GM18499 (cell line): ENCODE data around the gene CTU2.
A peak's percentile ranks its signal among the peaks of the same experiment; 100 is the strongest.

Source experiments
- ATAC-seq: cut with Tn5 transposase; IDR thresholded peaks from one replicate; pipeline ENCODE4 v1.9.1; 2021; ENCODE audit warnings: moderate number of reproducible peaks; ENCODE audit not compliant: insufficient read depth, unreplicated experiment

The CTU2 gene

GRCh38 chr16:88681084-88681680 is 25.1 kb upstream of the CTU2 start:
- ATAC-seq: no peak

GRCh38 chr16:88681709-88682451 is 24.4 kb upstream of the CTU2 start:
- ATAC-seq: peak; percentile 49

- ATAC-seq: no peak
Measured at GRCh38 chr16:88684569-88685155, 21.6 kb upstream of the CTU2 start.

DNA sequence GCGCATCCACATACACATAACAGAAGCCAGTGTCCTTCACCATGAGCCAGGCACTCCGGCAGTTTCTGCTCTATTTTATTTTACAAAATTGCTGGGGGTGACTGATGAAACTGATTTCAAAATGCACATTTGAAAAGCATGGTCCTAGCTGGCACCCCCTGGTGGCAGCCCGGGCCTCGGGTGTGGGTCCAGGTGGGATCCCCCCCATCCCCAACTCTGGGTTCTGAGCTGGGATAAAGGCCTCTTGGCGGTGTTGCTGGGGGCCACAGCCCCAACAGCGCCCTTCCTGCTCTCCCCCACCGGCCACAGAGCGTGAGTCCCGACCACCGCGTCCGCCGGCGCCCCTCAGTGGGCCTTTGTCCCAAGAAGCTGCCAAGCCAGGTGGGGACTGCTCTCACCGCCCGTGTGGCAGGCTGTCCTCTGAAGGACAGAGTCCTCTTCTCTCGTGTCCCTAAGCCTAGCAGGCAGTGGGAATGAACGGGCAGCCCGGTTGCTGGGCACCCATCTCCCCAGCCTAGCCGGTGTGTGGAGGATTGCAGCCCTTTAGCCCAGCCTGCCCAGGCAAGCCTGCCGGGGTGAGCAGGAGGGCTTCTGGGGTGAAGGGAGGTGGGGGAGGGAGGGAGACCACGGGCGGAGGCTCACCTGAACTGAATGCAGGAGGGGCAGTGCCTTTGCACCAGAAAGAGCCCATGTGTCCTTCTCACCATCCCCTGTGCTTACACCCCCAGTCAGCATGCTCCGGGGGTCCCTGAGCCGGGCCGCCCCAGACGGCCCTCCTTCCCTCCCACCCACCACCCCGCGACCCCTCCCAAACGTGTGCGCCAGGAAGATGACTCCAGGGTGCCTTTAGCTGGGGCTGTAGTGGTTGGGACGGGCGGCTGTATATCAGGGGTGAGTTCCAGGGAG is 20.9 kb upstream of the CTU2 start:
- ATAC-seq: no peak

GRCh38 chr16:88686062-88686438 is 20.3 kb upstream of the CTU2 start:
- no peak for ATAC-seq

DNA sequence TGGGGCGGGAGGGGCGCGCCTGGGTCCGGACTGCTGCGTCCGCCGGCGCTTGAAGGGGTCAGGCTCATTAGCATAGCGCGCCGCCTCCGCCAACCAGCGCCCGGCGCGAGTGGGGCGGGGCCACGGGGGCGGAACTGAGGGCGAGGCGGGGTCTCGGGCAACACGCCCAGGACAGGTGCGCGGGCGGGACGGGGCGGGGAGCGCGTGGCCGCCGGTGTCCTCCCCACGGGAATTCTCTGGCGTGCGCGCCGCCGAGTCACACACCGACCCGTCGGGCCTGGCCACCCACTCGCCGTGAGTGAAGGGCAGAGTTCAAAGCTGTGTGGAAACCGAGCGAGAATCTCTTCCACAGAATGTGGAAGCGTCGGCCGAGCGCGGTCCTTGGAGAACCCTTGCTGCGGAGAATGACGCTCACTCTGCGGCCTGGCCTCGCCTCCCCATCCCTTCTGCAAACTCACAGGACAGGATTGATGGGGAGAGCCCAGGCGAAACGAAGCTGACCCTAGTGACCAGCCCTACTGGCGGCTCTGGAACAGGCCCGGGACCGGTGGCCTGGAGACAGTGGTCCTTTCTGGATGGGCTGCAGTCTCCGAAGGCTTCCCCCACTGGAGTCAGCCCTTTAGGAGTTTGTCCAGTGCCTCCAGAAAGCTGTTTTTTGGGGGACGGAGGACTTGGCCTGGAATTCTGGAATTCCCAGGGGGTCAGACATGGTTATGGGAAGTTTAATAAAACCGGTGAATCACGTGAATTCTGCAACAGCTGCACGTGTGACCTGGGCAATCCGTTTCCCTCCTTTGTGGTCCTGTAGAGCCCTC is 19.7 kb upstream of the CTU2 start, which contains the start of gene SNAI3:
Gene SNAI3 (minus strand): TSS at position 69 of the 815 bp plus-strand sequence. CDS start 101 bp downstream, outside the sequence.
- ATAC-seq: no peak

- no peak for ATAC-seq
Measured at GRCh38 chr16:88687254-88687576, 19.1 kb upstream of the CTU2 start.

GRCh38 chr16:88687676-88688012 is 18.7 kb upstream of the CTU2 start:
- no peak for ATAC-seq

GRCh38 chr16:88688013-88688778 is 18.1 kb upstream of the CTU2 start:
- no peak for ATAC-seq

GRCh38 chr16:88690341-88691128 is 15.8 kb upstream of the CTU2 start:
- no peak for ATAC-seq

DNA sequence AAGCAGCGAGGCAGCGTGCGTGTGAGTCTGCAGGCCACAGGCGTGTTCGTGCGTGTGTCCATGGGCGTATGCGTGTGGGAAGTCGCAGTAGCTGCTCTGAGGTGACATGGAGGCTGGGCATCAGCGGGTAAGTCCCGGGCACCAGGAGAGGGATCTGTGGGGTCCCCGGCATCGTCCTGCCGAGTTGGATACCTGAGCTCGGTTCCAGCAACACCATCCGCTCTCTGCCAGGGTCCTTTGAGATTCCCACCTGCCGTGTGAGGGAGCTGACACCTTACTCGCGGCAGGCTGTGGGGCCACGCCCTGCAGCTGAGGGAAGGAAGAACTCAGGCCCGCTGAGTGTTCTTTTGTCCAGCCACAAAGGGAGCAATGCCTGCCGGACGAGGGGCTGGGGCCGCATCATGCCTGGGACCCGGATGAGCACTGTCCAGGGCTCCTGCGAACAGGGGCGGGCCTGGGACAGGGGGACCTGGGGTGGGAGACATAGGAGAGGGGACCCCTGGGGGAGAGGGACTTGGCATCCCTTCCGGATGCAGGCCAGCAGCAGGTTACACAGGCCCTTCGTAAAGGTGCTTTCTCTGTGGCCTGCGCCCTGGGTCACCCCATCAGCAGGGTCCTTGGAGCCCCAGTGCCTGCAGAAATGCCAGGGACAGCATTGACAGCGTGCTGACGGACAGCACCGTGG is 15.0 kb upstream of the CTU2 start:
- ATAC-seq: no peak

- no peak for ATAC-seq
Measured at GRCh38 chr16:88691924-88692560, 14.3 kb upstream of the CTU2 start.

DNA sequence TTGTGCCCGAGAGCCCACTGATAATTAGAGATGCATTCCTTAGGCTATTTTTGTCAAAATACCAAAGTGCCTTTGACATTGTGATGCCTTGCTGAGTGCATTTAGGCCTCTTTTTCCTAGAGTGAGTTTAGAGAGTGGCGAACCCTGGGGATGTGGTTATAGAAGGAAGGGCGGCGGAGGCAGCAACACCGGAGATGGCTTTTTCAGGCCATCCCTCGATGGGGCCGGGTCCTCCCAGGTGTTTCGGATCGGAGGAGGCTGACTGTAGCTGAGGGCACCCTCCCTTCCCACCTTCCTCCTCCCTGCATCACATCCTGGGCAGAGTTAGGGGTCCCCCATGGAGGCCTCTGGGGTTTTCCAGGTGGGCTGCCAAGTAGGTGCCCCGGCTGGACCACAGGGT is 13.4 kb upstream of the CTU2 start:
- ATAC-seq: no peak

DNA sequence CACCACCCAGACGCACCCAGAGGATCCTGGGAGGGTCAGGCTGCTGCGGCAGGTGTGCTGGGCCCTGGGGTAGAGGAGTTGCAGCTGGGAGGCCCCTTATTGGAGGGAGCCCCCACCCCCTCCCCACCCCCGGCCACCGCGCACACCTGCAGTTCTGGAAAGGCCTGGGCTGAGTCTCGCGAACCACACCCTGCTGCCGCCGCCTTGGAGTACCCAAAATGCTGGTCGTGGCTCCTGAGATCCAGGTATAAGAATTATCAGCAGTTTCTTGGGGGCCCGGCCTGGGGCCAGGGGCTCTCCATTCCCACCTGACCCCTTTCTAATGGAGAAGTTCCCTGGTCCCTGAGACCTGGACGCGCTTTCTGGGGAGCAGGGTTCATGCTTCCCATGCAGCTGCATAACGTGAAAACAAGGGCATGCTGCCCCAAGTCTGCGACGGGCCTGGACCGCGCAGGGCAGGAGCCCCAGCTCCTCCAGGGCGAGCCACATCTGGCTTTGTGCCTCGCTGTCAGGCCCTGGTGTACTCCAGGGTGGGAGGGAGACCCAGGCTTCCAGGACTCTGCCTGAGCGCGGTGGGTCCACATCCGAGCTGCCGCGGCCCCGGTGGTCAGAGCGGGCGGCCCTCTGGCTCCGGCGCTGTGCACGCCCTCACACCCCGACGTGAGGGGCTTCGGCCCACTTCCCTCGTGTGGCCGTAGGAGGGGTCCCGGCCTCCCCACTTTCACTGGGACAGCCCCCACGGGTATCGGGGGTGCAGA is 12.7 kb upstream of the CTU2 start:
- ATAC-seq: no peak

GRCh38 chr16:88694221-88695087 is 11.8 kb upstream of the CTU2 start:
- ATAC-seq: no peak

DNA sequence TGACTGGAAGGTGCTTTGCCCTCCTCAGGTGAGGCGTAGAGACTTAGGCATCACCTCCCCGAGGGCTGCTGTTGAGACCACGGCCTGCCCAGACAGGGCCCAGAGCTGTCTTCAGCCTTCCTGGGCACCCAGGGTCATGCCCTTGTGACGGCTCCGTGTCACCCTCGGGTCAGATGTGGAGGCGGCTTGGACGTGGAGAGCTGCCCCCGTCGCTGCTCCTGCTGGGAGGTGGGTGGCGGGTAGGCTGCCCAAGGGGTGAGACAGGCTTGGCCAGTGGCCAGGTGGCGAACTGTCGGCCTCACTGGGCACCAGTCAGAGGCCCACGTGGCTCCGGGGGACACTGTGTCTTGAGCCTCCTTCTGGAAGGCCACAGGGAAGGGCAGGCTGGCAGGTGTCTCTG is 11.1 kb upstream of the CTU2 start:
- no peak for ATAC-seq
